GM19238 (cell line): ENCODE results near the gene CTNNA2.
"Not testable (repeated sequence)": the region's sequence is repeated elsewhere in the genome, so short reads cannot be mapped to it uniquely, and the experiment has no call there.

Experiments
- DNase-seq: peaks from one replicate; pipeline ENCODE4 v3.0.0; 2011; ENCODE audit warnings: low spot score; ENCODE audit not compliant: insufficient read length

The CTNNA2 gene

GRCh38 chr2:80019571-80020460 is 507.0 kb downstream of the CTNNA2 start:
- DNase-seq = no peak

GRCh38 chr2:80022018-80022417 is 509.2 kb downstream of the CTNNA2 start:
- DNase-seq = no peak

GRCh38 chr2:80026040-80026729 is 513.3 kb downstream of the CTNNA2 start:
- no peak for DNase-seq

GRCh38 chr2:80028051-80028450 is 515.2 kb downstream of the CTNNA2 start:
- DNase-seq = no peak

GRCh38 chr2:80028584-80028983 is 515.7 kb downstream of the CTNNA2 start:
- no peak for DNase-seq

GRCh38 chr2:80030135-80030534 is 517.3 kb downstream of the CTNNA2 start:
- DNase-seq = no peak

- not testable (repeated sequence) for DNase-seq
Observed at GRCh38 chr2:80032684-80033083, 519.8 kb downstream of the CTNNA2 start.

- DNase-seq = no peak
Observed at GRCh38 chr2:80035749-80036285, 523.0 kb downstream of the CTNNA2 start.

GRCh38 chr2:80037310-80037709 is 524.5 kb downstream of the CTNNA2 start:
- no peak for DNase-seq

GRCh38 chr2:80040226-80040625 is 527.4 kb downstream of the CTNNA2 start:
- DNase-seq = no peak

- no peak for DNase-seq
Observed at GRCh38 chr2:80042635-80043034, 529.8 kb downstream of the CTNNA2 start.

GRCh38 chr2:80048296-80048695 is 535.4 kb downstream of the CTNNA2 start:
- DNase-seq = no peak

- no peak for DNase-seq
Observed at GRCh38 chr2:80050246-80050645, 537.4 kb downstream of the CTNNA2 start.

GRCh38 chr2:80053522-80054345 is 540.9 kb downstream of the CTNNA2 start:
- no peak for DNase-seq

- DNase-seq = no peak
Observed at GRCh38 chr2:80054346-80054675, 541.5 kb downstream of the CTNNA2 start.

GRCh38 chr2:80057956-80058355 is 545.1 kb downstream of the CTNNA2 start:
- no peak for DNase-seq

- DNase-seq = no peak
Observed at GRCh38 chr2:80058562-80058961, 545.7 kb downstream of the CTNNA2 start.

GRCh38 chr2:80059447-80059846 is 546.6 kb downstream of the CTNNA2 start:
- DNase-seq = no peak

- DNase-seq = no peak
Observed at GRCh38 chr2:80061881-80062280, 549.0 kb downstream of the CTNNA2 start.

- DNase-seq = no peak
Observed at GRCh38 chr2:80062298-80062697, 549.4 kb downstream of the CTNNA2 start.

- DNase-seq = no peak
Observed at GRCh38 chr2:80068038-80068731, 555.3 kb downstream of the CTNNA2 start.
